Neutrophil (primary cell): ENCODE data around the gene OSBPL10.

ENCODE experiments used
- H3K27ac ChIP-seq: fragments of 200-600 bp; sonication (generic); 2 replicates; pipeline ENCODE4 v1.5.1; 2016; ENCODE audit warnings: mild to moderate bottlenecking, moderate library complexity
- H3K27me3 ChIP-seq: fragments of 200-600 bp; sonication (generic); 2 replicates; pipeline ENCODE4 v1.6.0; 2016; ENCODE audit warnings: mild to moderate bottlenecking
- H3K36me3 ChIP-seq: fragments of 200-600 bp; sonication (generic); 2 replicates; pipeline ENCODE4 v1.5.1; 2017
- H3K4me1 ChIP-seq, 2 experiments: fragments of 200-600 bp in 1 of 2; sonication (generic) in 1 of 2; 1 replicate in 1 of 2; 2 replicates in 1 of 2; pipeline versions ENCODE4 v1.5.1 to v1.6.1; 2013 to 2016; ENCODE audit warnings: low read depth in 1 of 2, low read length in 1 of 2, mild to moderate bottlenecking in 1 of 2, moderate library complexity in 1 of 2; ENCODE audit not compliant: control insufficient read depth in 1 of 2, insufficient read depth in 1 of 2
- H3K4me3 ChIP-seq, 2 experiments: fragments of 200-600 bp in 1 of 2; sonication (generic) in 1 of 2; 1 replicate in 1 of 2; 2 replicates in 1 of 2; pipeline ENCODE4 v1.5.1; 2013 to 2016; ENCODE audit warnings: low read depth in 1 of 2, low read length in 1 of 2, mild to moderate bottlenecking in 1 of 2, moderate library complexity in 1 of 2
- H3K9me3 ChIP-seq: fragments of 200-600 bp; sonication (generic); 2 replicates; pipeline ENCODE4 v1.5.1; 2016
- TF ChIP-seq, protein P1 (sequence below): fragments of 200-600 bp; sonication (generic); IDR thresholded peaks from 2 replicates; pipeline ENCODE4 v1.5.1; 2016; ENCODE audit warnings: antibody characterized with exemption

Gene OSBPL10

DNA sequence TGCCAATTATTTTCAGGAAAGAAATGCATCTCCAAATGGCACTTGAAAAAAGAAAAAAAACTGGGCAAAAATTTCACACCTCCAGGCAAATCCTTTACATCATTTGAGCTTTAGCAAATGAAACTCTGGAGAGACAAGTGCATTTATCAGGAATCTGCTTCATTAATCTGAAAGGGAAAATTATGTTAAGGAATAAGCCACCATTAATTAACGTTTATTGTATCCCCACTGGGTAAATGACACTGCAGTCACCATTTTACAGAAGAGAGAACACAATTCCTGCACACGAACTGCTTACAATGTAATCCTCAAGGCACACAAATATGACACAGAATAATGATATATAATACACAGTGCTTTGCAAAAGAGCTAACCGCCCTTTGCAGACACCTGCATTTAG is 217.3 kb downstream of the OSBPL10 start:
- Histone ChIP-seq H3K36me3 (no peaks in the 10 kb centered on the region), H3K27ac (no peak overlapping the region), H3K4me3 (no peak overlapping the region), H3K27me3 (no peaks in the 10 kb centered on the region), H3K4me1 (peaks cover 30% of the 10 kb centered on the region in 2 experiments), H3K9me3 (no peaks in the 10 kb centered on the region)
- TF ChIP-seq, protein P1, sequence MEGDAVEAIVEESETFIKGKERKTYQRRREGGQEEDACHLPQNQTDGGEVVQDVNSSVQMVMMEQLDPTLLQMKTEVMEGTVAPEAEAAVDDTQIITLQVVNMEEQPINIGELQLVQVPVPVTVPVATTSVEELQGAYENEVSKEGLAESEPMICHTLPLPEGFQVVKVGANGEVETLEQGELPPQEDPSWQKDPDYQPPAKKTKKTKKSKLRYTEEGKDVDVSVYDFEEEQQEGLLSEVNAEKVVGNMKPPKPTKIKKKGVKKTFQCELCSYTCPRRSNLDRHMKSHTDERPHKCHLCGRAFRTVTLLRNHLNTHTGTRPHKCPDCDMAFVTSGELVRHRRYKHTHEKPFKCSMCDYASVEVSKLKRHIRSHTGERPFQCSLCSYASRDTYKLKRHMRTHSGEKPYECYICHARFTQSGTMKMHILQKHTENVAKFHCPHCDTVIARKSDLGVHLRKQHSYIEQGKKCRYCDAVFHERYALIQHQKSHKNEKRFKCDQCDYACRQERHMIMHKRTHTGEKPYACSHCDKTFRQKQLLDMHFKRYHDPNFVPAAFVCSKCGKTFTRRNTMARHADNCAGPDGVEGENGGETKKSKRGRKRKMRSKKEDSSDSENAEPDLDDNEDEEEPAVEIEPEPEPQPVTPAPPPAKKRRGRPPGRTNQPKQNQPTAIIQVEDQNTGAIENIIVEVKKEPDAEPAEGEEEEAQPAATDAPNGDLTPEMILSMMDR: no peak

GRCh38 chr3:31762888-31763351 is 218.1 kb downstream of the OSBPL10 start:
- Histone ChIP-seq H3K27me3 (no peaks in the 10 kb centered on the region), H3K4me1 (peaks cover 30% of the 10 kb centered on the region in 2 experiments), H3K27ac (no peak overlapping the region), H3K36me3 (no peaks in the 10 kb centered on the region), H3K4me3 (no peak overlapping the region), H3K9me3 (no peaks in the 10 kb centered on the region)
- TF ChIP-seq, protein P1: no peak

DNA sequence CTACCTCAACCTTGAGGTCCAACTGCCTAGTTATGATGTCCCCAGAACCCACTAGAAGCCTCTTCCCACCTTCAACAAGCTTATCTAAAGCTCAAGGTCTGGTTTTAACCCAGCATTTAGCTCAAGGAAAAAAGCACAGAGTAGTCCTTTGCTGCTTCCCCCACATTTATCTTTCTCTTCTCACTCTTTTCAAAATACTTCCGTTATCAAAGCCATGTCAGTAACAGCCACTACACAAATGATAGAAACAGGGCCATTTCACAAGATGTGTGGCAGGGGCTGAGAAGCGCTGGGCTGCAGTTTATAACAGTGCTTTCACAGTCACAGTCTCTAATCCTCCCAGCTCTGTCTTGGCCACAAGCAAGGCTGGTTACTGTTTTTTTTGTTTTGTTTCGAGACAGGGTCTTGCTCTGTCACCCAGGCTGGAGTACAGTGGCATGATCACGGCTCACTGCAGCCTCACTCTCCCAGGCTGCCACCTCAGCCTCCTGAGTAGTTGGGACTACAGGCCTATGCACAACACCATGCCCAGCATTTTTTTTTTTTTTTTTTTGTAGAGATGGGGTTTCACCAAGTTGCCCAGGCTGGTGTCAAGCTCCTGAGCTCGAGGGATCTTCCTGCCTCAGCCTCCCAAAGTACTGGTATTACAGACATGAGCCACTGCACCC is 218.8 kb downstream of the OSBPL10 start:
- Histone ChIP-seq H3K27ac (peak overlapping the region; percentile 44), H3K9me3 (no peaks in the 10 kb centered on the region), H3K36me3 (no peaks in the 10 kb centered on the region), H3K4me3 (no peak overlapping the region), H3K4me1 (peaks cover 30% of the 10 kb centered on the region in 2 experiments), H3K27me3 (no peaks in the 10 kb centered on the region)
- TF ChIP-seq, protein P1: no peak

DNA sequence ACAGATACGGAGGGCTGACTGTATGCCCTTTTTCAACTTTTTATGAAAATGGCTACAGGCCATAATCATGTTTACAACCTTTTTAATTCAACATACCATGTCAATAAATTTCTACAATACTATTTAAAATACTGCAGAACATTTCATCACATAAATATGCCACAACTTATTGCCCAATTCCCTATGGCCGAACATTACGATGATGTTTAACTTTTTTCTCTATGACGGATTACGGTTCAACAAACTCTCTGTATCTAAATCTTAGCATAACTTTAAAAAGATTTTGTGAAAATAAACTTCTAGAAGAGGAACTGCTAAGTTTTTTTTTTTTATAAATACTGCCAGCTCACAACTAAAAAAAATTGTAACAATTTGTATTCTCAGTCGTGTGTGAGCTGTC is 220.4 kb downstream of the OSBPL10 start:
- H3K9me3 ChIP-seq: no peaks in the 10 kb centered on the region
- peaks cover 22 to 32% of the 10 kb centered on the region in 2 experiments for H3K4me1 ChIP-seq
- no peak overlapping the region for H3K27ac ChIP-seq
- no peaks in the 10 kb centered on the region for H3K27me3 ChIP-seq
- TF ChIP-seq, protein P1: no peak
- H3K4me3 ChIP-seq: no peak overlapping the region
- no peaks in the 10 kb centered on the region for H3K36me3 ChIP-seq

- H3K36me3 ChIP-seq: no peaks in the 10 kb centered on the region
- H3K9me3 ChIP-seq: no peaks in the 10 kb centered on the region
- TF ChIP-seq, protein P1: no peak
- no peak overlapping the region for H3K27ac ChIP-seq
- no peak overlapping the region for H3K4me3 ChIP-seq
- H3K27me3 ChIP-seq: no peaks in the 10 kb centered on the region
- peaks cover 18 to 27% of the 10 kb centered on the region in 2 experiments for H3K4me1 ChIP-seq
Observed at GRCh38 chr3:31758322-31758965, 222.6 kb downstream of the OSBPL10 start.
